Effector memory CD8-positive, alpha-beta T cell (primary cell): ENCODE data around the gene EFNA2.
A peak's percentile ranks its signal among the peaks of the same experiment; 100 is the strongest.

Experiments used
- ATAC-seq: fragments of 150-1000 bp; cut with Tn5 transposase; replicated peaks from 2 replicates; pipeline ENCODE4 v1.10.0; 2021; ENCODE audit warnings: mild to moderate bottlenecking, moderate library complexity
- DNase-seq, 3 experiments: peaks; one replicate each; pipeline ENCODE4 v3.0.0; 2021
- H3K27ac Mint-ChIP-seq, 2 donors: one replicate each; pipeline ENCODE4 v1.8.0; 2022; ENCODE audit warnings: mild to moderate bottlenecking in 2 of 2, mixed read lengths in 2 of 2, moderate library complexity in 2 of 2
- H3K27me3 Mint-ChIP-seq, 2 donors: one replicate each; pipeline ENCODE4 v1.8.0; 2022; ENCODE audit warnings: mixed read lengths in 2 of 2
- H3K36me3 Mint-ChIP-seq: one replicate; pipeline ENCODE4 v1.8.0; 2022; ENCODE audit warnings: mild to moderate bottlenecking, moderate library complexity, mixed read lengths; ENCODE audit not compliant: insufficient read depth
- H3K4me1 Mint-ChIP-seq, 2 donors: one replicate each; pipeline ENCODE4 v1.8.0; 2022; ENCODE audit warnings: low read depth in 2 of 2, mixed read lengths in 2 of 2
- H3K4me3 Mint-ChIP-seq, 2 donors: one replicate each; pipeline ENCODE4 v1.8.0; 2022; ENCODE audit warnings: mild to moderate bottlenecking in 2 of 2, mixed read lengths in 2 of 2, moderate library complexity in 2 of 2
- H3K9me3 Mint-ChIP-seq, 2 donors: one replicate each; pipeline ENCODE4 v1.8.0; 2022; ENCODE audit warnings: mixed read lengths in 2 of 2

EFNA2 gene

DNA sequence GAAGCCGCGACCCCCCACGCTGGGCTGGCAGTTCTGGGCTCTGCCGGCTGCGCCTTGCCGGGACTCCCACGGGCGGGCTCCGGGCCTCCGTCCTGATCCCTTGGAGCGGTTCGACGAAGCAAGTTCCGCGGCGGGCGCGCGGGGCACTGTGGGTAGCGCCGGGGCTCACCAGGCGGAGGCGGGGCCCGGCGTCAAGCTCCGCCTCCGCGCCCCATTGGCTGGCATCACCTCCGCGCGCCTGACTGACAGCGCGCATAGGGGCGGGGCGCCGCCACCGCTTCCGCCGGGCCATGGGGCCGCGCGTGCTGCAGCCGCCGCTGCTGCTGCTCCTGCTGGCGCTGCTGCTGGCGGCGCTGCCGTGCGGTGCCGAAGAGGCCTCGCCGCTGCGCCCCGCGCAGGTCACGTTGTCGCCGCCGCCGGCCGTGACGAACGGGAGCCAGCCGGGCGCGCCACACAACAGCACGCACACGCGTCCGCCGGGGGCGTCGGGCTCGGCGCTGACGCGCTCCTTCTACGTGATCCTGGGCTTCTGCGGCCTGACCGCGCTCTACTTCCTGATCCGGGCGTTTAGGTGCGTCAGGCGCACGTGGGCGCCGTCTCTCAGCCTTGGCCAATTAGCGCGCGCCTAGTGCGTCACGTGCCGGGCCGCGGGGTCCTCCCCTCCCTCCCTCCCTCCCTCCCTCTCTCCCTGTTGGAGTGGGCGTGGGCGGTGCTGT, 10.3 kb upstream of the EFNA2 start, which contains the start of gene FAM174C:
Gene FAM174C, plus strand, starts transcription at position 271 of the 716 bp plus-strand sequence. Its CDS starts 20 bp downstream, at position 291.
- H3K36me3 Mint-ChIP-seq, result peaks cover 85% of the 10 kb centered on the region
- peaks cover 42 to 47% of the 10 kb centered on the region in 2 donors for H3K4me1 Mint-ChIP-seq
- H3K27me3 Mint-ChIP-seq, result no peaks in the 10 kb centered on the region

DNA sequence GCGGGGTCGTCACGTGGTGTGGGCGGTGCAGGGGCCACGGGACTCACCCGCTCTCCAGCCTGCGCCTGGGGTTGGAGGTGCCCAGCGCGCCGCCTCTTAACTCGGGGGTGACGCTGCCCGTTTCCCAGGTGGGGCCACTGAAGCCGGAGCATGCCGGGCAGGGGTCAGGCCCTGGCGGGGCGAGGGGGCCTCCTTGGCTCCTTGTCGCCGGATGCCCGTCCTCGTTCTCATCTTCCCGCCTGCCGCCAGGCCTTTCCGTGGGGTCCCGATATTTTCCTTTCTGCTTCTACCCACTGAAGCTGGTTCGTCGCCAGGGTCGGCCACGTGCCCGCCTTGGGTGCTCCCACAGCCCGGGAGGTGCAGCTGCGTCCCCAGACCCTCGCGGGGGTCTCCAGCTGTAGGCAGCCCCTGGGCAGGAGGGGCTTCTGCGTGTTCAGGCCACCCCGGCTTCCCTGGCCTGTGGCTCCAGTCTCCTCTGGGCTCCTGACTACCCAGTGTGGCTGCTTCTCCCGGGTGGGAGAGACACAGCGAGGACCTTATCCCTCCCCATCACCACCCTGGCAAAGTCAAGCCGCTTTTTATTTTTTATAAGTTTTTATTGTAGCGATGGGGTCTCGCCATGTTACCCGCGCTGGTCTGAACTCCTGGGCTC, 9.6 kb upstream of the EFNA2 start:
- ATAC-seq (no peak), DNase-seq (no peak)
- H3K4me1 Mint-ChIP-seq, result peaks cover 36 to 41% of the 10 kb centered on the region in 2 donors
- H3K36me3 Mint-ChIP-seq, result peaks cover 79% of the 10 kb centered on the region
- peak overlapping the region; percentile 90 to 97 for H3K27ac Mint-ChIP-seq
- H3K4me3 Mint-ChIP-seq, result peak overlapping the region; percentile 74 to 80
- no peaks in the 10 kb centered on the region for H3K9me3 Mint-ChIP-seq
- no peaks in the 10 kb centered on the region for H3K27me3 Mint-ChIP-seq

More for the DNA sequence above, 10.3 kb upstream of the EFNA2 start, which contains the start of gene FAM174C:
- H3K27ac Mint-ChIP-seq, result peak within 1 kb of the TSS; percentile 90 to 97
- H3K4me3 Mint-ChIP-seq, result peak within 1 kb of the TSS; percentile 74 to 80
- peak; percentile 89 to 94 (median 94) for DNase-seq
- H3K9me3 Mint-ChIP-seq, result no peaks in the 10 kb centered on the region
- peak; percentile 81 for ATAC-seq

DNA sequence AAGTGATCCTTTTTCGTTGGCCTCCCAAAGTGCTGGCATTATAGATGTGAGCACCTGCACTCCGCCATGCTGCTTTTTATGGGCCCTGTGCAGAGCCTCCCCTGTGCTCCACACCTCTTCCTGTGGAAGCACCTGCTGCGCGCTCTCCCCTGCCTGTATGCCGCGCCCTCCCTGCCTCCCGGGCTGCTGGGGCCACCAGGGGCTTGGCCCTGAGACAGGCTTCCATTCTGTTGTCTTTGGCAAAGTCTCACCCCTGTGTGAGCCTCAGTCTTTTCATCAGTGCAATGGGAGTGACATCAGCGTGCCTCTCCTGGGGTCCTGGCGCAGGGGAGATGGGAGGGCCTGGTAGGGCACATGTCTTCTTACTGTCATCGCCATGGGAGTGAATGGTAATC, 9.0 kb upstream of the EFNA2 start:
- ATAC-seq (no peak), DNase-seq (no peak)
- Mint-ChIP-seq H3K4me3 (peak overlapping the region; percentile 74 to 80), H3K9me3 (no peaks in the 10 kb centered on the region), H3K27ac (peak overlapping the region; percentile 48 to 97), H3K36me3 (peaks cover 74% of the 10 kb centered on the region), H3K27me3 (no peaks in the 10 kb centered on the region), H3K4me1 (peaks cover 32 to 37% of the 10 kb centered on the region in 2 donors)

DNA sequence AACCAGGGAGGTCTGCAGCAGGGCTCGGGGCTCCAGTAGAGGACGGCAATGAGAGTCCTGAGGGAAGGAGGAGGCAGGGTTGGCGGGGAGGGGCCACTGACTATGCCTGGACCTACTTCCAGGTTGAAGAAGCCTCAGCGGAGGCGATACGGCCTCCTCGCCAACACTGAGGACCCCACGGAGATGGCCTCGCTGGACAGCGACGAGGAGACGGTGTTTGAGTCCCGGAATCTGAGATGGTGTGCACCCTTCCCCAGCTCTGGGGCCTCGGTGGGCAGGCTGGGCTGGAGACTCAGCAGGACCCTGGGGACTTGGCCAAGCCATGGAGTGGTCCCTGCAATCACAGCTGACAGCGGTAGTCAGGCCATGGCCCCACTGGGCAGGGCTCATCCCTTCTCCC, 8.6 kb upstream of the EFNA2 start:
- Mint-ChIP-seq H3K27ac (peak overlapping the region in 1 of 2 donors; percentile 97), H3K36me3 (peaks cover 72% of the 10 kb centered on the region), H3K4me3 (peak overlapping the region; percentile 74 to 80), H3K27me3 (no peaks in the 10 kb centered on the region), H3K9me3 (no peaks in the 10 kb centered on the region), H3K4me1 (peaks cover 30 to 34% of the 10 kb centered on the region in 2 donors)
- ATAC-seq, result no peak
- no peak for DNase-seq

DNA sequence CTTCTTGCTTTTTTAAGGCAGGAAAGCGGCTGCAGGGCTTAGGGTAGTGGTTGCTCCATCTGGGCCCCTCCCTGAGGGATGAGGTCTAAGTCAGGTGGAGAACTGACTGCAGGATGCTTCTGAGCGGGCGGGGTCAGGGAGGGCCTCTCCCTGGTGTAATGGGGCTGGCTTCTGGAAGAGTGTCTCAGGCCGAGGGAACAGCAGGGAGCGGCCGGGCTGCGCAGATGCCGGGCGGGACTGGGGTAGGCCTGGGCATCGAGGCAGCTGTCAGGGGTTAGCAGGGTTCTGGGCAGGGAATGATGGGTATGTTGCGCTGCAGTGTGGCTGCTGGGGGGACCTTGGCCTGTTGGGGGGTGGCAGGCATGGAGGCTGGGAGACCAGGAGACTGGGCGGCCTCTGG, 7.6 kb upstream of the EFNA2 start:
- H3K4me3 Mint-ChIP-seq, result no peak overlapping the region
- DNase-seq, result no peak

DNA sequence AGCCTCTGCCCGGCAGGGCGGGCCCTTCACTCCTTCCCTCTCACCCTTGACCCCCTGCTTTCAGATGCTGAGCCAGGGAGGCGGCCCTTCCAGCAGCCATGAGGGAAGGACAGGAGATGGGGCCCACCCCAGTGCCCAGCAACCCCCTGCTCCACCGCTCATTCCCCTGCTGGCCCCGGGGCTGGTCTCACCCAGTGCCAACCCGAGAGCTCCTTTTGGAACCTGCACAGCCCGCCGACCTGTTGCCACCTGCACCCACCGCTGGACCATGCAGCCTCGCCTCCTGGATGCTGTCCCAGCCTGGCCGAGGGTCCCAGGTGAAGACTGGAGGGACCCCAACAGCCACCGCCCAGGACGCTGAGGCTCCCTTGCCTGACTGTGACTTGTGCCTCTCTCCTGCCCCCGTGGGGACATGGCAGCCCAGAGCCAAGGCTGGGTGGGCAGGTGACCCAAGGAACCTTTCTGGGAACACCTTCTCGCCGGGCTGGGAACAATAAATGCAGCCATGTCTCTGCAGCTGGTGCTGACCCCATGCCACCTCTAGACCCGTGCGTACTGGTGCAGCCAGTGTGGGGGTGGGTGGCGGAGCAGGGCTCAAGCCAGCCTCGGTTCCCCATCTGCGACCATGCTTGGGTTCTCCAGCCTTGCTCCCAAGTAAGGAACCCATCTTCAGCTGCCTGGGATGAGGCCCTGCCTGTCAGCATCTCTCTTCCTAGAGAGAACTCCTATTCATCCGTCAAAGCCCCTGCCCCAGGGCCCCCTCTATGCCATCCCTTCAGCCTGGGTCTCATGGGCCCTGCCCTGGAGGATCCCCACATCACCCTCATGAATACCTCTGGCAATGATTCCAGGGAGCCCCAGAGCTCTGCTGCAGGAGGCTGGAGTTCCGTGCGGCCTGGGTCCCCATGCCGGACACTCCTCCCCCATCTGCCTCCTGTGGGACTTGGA, 6.7 kb upstream of the EFNA2 start:
- Mint-ChIP-seq H3K36me3 (peaks cover 53% of the 10 kb centered on the region), H3K27me3 (peaks cover under 1 to 2% of the 10 kb centered on the region in 2 donors), H3K4me1 (peaks cover 16 to 22% of the 10 kb centered on the region in 2 donors), H3K9me3 (no peaks in the 10 kb centered on the region), H3K27ac (no peak overlapping the region), H3K4me3 (peak overlapping the region; percentile 31 to 48)
- no peak for ATAC-seq
- no peak for DNase-seq

More for the DNA sequence above, 7.6 kb upstream of the EFNA2 start:
- Mint-ChIP-seq H3K27ac (no peak overlapping the region), H3K36me3 (peaks cover 62% of the 10 kb centered on the region), H3K9me3 (no peaks in the 10 kb centered on the region), H3K4me1 (peaks cover 23 to 29% of the 10 kb centered on the region in 2 donors), H3K27me3 (no peaks in the 10 kb centered on the region)
- ATAC-seq, result no peak

DNA sequence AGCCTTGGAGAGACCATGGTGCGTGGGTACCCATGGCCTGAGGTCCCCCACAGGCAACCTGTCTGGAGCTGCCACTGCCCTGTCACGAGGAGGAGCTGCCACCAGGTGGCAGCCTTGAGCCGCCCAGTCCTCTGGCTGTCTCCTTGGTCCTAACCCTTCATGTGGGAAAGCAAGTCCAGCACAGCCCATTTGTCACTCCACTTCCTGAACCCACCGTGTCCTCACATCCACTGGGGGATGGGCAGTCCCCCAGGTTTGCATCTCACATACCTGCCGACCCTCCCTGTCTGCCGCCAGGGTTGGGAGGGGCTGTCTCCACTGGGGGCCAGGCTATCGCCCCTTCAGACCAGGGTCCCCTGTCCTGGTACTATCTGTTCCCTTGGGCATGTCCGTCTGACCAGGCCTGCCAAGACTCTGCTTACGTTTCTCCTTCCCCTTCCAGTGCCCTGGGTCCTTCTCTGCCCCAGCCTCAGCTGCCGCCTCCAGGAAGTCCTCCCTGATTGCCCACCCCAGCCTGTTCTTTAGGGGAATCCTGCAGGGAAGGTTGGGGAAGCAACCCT, 5.8 kb upstream of the EFNA2 start:
- peaks cover 44% of the 10 kb centered on the region for H3K36me3 Mint-ChIP-seq
- H3K9me3 Mint-ChIP-seq, result no peaks in the 10 kb centered on the region
- H3K27ac Mint-ChIP-seq, result peak overlapping the region in 1 of 2 donors; percentile 73
- peak; percentile 70 to 75 (median 74) for DNase-seq
- no peak for ATAC-seq
- peak overlapping the region; percentile 31 to 48 for H3K4me3 Mint-ChIP-seq
- H3K4me1 Mint-ChIP-seq, result peaks cover 15 to 22% of the 10 kb centered on the region in 2 donors
- H3K27me3 Mint-ChIP-seq, result peaks cover 9 to 11% of the 10 kb centered on the region in 2 donors

DNA sequence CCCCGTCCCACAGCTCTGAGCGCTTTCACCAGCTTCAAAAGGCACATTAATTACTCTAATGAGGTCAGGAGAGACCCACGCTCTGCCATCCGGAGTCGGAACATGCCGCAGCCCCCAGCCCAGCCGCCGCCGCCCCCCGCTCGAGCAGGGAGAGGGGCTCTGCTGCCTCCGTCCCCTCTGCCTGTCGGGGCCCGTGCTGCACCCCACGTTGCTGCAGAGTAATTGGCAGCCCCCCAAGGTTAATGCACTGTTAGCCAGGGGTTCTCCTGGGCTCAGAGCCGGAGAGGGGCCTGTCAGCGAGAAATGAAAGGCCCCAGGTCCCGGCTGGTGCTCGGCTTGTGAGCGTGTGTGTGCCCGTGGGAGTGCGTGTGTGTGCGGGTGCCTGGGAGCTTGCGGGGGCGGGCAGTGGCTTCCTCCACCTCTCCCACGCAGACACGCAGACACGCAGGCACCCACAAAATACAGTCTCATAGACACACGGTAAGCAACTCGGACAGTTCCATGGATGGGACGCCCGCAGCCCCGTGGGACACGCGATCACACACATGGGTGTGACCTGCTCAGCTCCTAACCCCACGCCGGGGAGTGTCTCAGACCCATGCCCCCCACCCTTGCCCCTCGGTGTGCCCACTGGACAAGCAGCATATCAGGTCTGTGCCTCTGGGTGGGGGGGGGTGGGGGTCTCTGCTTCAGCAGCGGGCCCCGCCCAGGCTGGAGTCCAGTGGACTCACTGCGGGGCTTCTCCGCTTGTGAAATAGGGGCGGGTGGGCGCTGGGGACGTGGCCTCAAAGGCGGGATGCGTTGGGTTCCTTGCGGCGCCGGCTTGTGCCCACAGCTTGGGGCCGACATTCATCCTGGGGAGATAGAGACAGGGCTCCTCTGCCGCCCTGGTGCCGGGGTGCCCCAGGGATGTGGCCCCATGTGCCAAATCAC, 4.8 kb upstream of the EFNA2 start:
- peak overlapping the region in 1 of 2 donors; percentile 73 for H3K27ac Mint-ChIP-seq
- DNase-seq (no peak), ATAC-seq (no peak)
- H3K4me3 Mint-ChIP-seq, result peak overlapping the region in 1 of 2 donors; percentile 48
- no peaks in the 10 kb centered on the region for H3K9me3 Mint-ChIP-seq
- H3K36me3 Mint-ChIP-seq, result peaks cover 34% of the 10 kb centered on the region
- H3K27me3 Mint-ChIP-seq, result peaks cover 14 to 17% of the 10 kb centered on the region in 2 donors
- H3K4me1 Mint-ChIP-seq, result peaks cover 15 to 21% of the 10 kb centered on the region in 2 donors

DNA sequence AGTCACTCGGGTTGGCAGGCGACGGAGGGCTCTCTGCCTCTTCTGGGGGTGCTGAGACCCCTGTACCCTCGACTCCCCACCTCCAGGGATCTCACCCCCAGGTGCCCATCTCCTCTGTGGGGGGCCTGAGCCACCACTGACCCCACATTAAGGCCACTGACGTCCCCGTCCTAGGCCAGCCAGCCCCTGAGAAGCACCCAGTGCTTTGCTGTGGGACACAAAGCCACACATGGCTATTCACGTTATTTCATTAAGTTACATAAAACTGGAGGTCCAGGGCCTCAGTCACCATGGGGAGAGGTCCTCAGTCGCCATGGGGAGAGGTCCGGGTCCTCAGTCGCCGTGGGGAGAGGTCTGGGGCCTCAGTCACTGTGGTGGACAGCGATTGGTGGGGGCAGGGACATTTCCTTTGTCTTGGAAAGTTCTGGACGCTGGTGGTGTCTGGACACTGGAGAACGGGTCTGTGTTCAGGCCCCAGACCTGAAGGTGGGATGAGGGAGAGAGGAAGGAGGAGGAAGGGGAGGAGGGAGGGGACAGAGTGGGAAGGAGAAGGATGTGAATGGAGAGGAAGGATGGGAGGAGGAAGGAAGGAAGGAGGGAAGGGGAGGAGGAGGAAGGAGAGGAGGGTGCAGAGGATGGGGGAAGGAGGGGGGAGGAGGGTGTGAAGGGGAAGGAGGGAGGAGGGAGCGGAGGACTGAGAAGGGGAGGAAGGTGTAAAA, 3.9 kb upstream of the EFNA2 start:
- no peak overlapping the region for H3K4me3 Mint-ChIP-seq
- no peak for DNase-seq
- peaks cover 11 to 21% of the 10 kb centered on the region in 2 donors for H3K4me1 Mint-ChIP-seq
- peaks cover 19 to 23% of the 10 kb centered on the region in 2 donors for H3K27me3 Mint-ChIP-seq
- peak overlapping the region; percentile 77 to 86 for H3K27ac Mint-ChIP-seq
- H3K36me3 Mint-ChIP-seq, result peaks cover 30% of the 10 kb centered on the region
- H3K9me3 Mint-ChIP-seq, result no peaks in the 10 kb centered on the region
- no peak for ATAC-seq

DNA sequence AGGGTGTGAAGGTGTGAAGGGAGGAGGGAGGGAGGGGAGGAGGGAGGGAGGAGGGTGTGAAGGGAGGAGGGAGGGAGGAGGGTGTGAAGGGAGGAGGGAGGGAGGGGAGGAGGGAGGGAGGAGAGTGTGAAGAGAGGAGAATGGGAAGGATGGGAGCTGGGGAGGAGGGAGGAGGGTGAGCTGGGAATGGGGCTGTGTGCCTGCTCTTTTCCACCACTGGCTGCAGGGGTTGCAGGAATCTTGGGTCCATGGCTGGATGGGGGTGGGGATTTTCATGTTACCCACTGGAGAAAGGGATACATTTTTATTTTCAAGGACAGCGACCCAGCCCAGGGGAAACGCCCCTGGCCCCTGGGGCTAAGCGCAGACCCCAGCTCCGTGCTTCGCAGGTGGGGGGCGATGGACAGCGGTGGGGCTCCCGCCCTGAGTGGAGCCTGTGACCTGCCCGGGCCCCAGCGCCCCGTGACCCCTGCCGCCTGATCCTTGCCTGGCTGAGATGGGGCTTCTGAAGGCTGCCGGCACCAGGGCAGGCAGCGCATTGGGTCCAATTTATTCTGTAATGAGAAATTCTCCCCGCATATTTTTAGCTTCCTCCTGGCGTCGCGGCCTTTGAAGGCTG, 3.0 kb upstream of the EFNA2 start:
- no peak overlapping the region for H3K4me3 Mint-ChIP-seq
- H3K9me3 Mint-ChIP-seq, result no peaks in the 10 kb centered on the region
- no peak for ATAC-seq
- DNase-seq, result no peak
- H3K27ac Mint-ChIP-seq, result no peak overlapping the region
- H3K27me3 Mint-ChIP-seq, result peaks cover 20 to 28% of the 10 kb centered on the region in 2 donors
- H3K36me3 Mint-ChIP-seq, result peaks cover 21% of the 10 kb centered on the region
- H3K4me1 Mint-ChIP-seq, result peaks cover 7 to 19% of the 10 kb centered on the region in 2 donors

DNA sequence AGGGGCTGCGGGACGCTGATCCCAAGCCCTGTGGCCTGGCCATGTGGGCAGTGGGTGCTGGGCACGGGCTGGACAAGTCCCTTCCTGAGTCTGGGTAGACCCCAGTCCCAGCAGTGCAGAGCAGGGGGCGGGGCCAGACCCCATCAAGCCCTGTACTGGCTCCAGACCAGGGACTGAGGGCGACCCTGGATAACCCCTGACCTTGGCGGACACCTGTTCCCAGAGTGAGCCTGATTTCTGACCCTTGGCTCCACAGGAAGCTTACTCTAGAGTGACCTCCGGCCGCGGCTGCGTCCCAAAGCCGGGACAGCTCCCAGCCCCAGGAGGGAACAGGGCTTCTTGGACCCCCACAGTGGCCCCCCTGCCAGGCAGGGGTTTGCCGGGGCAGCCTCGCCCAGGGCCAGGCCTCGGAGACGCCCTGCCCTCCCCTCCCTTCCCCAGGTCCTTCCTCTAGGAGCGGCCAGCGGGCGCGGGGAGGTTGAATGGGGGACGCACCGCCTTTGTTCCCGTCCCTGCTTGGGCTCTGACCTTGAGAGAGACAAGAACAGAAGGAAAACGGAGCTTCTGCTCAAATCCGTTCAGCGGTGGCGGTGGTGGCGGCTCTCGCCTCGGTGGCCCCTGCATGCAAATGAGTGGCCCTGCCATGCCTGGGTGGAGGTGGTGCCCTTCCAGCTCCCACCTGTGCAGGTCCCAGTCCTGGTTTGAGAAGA, 2.3 kb upstream of the EFNA2 start:
- no peak for ATAC-seq
- DNase-seq, result no peak
- Mint-ChIP-seq H3K27ac (no peak overlapping the region), H3K4me3 (no peak overlapping the region), H3K27me3 (peaks cover 20 to 35% of the 10 kb centered on the region in 2 donors), H3K36me3 (peaks cover 15% of the 10 kb centered on the region), H3K4me1 (peaks cover 7 to 20% of the 10 kb centered on the region in 2 donors), H3K9me3 (no peaks in the 10 kb centered on the region)
